GM21717 (cell line): ENCODE measurements around the gene ABHD12.
"Not testable (repeated sequence)": the region's sequence is repeated elsewhere in the genome, so short reads cannot be mapped to it uniquely, and the experiment has no call there.

ENCODE experiments used
- ATAC-seq: cut with Tn5 transposase; IDR thresholded peaks from one replicate; pipeline ENCODE4 v1.9.1; 2021; ENCODE audit warnings: mild to moderate bottlenecking, moderate library complexity; ENCODE audit not compliant: unreplicated experiment

ABHD12 gene

DNA sequence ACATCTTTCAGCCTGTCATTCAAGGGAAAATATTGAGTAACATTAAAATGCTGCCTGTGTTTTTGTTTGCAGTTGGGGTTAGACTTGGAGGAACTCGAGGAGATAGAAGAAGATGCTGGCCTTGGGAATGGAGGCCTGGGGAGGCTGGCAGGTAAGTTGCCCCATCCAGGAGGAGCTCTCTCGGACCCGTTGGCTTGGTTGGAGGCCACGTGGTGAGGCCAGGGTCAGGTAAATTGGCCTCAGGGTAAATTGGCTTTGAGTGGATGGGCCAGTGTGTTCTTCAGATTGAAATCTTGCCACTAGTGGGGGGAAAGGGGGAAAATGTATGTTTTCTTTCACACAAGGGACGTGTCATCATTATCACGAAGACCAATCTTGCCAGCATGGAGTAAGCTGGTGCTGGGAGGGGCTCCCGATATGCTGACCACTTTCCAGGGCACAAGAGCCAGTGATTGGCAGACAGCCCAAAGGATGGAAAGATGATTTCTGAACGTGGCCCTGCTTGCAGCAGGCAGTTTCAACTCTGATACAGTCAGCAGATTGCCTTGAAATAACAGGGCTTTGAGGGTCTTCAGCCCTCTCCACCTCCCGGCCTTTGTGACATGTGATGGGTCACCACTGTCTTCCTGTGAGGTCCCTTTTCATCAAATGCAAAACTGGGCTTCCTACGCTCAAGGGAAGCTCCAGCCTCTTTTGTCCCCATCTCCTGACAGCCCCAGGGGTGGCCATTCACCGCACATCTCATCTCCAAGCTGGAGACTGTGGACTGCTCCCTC, 121.4 kb downstream of the ABHD12 start:
- no peak for ATAC-seq

DNA sequence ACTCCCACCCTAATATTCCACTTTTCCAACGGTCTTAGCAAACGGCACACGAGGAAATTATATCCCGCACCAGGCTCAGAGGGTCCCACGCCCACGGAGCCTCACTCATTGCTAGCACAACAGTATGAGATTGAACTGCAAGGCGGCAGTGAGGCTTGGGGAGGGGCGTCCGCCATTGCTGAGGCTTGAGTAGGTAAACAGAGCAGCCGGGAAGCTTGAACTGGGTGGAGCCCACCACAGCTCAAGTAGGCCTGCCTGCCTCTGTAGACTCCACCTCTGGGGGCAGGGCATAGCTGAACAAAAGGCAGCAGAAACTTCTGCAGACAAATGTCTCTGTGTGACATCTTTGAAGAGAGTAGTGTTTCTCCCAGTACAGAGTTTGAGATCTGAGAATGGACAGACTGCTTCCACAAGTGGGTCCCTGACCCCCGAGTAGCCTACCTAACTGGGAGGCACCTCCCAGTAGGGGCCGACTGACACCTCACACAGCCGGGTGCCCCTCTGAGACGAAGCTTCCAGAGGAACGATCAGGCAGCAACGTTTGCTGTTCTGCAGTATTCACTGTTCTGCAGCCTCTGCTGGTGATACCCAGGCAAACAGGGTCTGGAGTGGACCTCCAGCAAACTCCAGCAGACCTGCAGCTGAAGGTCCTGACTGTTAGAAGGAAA, 129.7 kb downstream of the ABHD12 start:
- ATAC-seq, result not testable (repeated sequence)

DNA sequence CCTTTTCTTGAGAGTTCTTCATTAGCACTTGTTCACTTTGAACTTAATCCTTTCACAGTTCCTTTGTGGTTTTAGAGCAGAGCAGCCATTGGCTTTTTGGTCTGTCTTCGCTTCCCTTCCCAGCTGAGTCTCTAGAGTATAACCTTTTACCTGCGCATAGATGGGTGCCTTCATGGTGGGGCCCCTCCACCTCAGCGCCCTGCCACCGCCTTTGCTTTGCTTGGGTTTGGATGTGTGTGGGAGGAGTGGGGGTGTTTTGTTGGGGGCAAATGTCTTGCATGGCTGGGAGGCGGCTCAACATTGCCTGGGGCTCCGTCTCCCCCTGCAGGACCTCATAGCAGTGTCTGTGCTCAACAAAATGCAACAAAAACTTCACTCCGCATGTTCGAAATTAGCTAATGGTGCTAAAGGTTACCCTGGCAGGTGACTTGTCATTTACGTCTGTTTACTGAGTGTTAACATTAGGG, 130.8 kb downstream of the ABHD12 start:
- ATAC-seq, result no peak

DNA sequence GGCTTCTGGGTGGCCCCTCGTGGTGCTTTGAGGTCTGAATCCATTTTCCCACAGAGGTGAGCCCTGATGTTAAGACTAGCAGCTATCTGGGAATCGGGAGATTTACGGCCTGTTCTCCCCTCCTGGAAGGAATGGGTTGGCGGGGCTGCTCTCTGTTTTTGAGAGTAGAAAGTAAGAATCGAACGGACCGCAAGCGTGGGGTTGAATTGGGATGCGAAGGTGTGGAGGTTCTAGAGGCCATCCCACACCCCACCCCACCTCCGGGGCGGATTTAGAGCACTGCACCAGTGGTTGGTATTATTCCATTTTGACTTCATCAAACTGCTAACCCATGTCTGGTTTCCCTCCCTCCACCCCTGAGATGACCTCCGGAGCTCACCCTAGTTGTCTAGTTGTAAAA, 131.3 kb downstream of the ABHD12 start:
- no peak for ATAC-seq

DNA sequence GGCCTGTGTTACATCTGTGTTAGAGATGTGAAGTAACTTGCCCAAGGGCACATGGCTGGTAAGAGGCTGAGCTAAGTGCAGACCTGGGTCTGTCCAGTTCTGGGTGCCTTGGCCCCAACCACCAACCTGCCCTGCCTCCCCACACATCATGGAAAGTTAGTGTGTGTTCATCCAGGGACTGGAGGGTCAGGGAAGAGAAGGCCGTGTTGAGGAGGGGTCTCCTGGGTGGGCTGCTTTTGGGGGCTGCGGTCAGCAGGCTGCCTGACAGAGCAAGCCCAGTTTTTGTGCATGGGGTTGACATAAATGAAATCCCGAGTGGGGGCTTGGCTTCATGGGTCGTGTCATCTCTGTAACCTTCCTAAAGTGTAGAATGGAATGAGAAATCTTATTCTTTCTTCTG, 131.8 kb downstream of the ABHD12 start:
- no peak for ATAC-seq

DNA sequence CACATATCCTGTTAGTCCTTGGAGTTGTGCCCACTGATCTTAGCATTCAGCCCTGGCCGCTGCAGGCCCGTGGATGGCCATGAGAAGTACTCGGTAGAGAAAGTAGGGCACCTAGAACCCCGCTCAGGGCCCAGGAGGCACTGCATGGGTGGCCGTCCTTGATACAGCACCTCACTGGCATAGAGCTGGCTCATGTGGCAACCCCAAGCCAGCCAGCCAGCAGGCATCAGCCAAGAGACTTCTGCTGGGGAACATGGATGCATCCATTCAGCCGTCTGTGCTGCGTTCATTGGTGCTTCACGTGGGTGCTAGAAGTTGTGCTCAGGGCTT, 132.2 kb downstream of the ABHD12 start:
- ATAC-seq, result no peak

DNA sequence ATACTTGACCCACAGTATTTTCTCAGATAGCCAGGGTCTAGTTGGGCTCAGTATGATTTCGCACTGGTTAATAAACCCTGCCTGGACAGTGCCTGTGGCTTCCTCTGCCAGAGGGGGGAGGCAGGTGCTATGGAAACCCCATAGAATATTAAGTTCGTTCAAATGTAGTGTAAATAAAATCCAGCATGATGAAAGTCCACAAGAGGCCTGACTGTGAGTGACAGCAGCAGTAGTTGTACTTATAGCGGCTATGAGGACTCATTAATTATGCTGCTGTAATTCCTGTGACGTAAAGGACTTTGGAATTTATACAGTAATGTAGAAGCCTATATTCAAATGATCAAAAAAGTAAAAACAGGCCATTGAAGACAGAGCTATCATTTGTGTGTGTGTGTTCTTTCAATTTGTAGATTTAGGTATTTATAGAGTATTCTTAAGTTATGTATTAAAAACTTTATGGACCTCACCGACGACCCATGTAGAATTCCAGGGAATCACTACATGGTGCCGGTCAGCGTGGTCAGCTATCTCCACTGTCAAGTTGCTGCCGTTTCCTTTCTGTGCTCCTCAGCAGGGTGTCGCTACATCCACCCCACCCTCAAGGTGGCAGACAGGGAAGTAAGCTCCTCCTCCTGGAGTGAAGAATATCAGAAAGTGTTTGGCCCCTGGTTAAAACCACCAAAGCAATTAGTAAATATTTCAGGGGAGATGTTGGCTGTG, 132.7 kb downstream of the ABHD12 start:
- no peak for ATAC-seq

DNA sequence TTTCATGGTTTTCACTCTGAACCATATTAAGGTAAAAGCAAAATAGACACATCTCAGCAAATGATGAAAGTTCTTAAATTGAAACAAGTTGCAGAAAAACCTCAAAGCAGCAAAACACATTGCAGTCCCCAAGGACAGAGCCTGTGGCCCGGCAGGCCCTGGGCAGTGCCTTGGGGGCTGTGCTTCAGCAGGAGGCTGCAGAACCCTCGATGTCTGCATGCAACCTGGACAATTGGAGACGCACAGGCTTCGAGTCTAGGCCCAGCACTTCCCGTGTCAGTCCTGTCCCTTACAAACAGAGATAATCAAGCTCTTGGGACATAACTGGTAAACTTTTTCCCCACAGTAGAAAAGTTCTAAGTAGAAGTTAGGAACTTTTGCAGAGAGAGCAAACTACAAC, 133.5 kb downstream of the ABHD12 start:
- no peak for ATAC-seq

DNA sequence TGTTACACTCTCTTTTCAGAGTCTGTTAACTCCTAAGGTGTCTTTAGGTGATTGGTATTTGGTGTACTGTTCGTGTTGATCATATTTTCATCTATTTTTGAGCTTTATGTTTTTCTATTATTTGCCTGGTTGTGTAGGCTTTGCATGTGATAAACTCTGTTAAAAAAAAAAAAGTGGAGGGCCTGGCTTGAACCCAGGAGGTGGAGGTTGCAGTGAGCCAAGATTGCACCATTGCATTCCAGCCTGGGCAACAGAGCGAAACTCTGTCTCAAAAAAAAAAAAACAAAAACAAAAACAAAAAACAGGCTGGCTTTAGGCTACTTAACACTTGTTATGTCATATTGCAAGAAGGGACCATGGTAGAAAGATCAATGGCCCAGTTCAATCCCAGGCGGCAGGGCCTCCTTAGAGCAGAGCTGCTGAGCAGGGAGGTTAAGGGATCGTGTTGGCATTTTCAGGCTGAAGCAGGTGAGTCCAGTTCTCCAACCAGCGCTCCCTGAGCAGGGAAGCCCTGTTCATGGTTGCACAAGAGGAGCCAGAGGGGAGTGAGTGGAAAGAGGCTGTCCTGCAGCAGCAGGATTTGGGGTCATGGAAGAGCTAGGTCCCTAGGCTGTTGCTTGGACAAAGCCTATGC, 134.3 kb downstream of the ABHD12 start:
- ATAC-seq, result no peak

DNA sequence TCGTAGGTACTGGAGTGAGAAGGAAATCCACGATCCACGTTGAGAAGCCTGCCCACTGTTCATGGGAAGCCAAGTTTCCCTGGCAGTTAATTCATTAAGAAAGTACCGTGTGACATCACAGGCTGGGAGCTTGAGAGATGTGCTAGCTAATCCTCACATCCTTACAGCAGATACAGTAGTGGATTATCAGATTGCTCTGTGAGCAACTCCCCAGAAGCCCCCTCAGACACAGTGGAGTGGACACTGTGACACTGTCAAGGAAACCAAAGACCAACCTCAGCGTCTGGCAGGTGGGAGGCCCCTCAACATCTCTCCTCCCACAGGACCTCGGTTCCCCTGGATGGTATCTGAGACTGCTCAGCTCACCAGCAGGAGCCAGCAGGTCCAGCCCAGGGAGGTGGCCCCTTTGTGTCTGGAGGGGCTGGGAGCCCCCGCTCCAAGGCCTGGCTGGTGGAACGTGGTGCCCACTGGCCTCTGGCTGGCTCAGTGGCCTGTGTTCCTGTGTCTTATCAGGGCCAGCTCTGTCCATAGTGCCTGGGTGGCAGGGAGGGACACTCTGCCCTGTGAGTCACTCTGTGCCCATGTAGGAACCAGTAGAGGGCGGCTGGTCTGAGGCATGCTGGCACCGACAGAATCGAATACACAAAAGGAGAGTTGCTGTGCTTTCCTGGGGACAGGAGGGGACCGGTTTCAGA, 135.5 kb downstream of the ABHD12 start:
- ATAC-seq, result no peak

DNA sequence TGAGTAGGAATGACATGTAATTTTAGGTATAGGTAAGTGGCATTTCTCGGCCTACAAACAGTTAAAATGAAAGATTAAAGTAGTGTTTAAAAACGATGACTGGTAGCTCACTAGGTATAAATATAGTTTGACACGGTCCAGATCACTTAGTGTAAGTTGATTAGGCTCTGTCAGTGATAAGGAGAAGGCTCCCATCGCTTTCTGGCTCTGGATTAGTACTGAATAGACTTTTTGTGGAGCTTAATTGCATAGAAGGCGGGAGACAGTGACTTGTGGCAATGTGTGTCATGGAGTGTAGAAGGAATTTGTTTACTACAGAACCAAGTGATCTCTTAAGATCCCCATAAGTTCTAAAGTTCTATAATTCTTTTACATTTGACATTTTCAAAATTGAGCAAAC, 136.1 kb downstream of the ABHD12 start:
- no peak for ATAC-seq

DNA sequence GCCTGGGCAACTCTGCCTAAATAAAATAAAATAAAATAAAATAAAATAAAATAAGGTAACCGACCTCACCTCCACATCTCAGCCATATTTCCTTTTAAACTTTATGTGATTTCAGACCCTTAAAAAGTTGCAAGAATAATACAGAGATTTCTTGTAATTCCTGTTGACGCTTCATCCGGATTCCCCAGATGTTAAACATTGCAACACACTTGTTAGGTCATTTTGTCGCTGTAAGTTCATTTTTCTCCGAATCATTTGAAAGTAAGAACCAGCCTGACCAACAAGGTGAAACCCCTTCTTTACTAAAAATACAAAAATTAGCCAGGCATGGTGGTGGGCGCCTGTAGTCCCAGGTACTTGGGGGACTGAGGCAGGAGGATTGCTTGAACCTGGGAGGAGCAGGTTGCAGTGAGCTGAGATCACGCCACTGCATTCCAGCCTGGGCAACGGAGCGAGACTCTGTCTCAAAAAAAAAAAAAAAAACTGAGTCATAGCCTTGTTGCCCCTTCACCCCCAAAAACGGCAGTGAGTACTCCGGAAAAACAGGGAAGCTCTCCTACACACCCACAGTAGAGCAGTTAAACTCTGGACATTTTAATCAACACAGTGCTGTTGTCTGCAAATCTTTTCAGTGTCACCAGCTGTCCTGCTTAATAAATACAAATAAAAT, 136.9 kb downstream of the ABHD12 start:
- ATAC-seq, result no peak

DNA sequence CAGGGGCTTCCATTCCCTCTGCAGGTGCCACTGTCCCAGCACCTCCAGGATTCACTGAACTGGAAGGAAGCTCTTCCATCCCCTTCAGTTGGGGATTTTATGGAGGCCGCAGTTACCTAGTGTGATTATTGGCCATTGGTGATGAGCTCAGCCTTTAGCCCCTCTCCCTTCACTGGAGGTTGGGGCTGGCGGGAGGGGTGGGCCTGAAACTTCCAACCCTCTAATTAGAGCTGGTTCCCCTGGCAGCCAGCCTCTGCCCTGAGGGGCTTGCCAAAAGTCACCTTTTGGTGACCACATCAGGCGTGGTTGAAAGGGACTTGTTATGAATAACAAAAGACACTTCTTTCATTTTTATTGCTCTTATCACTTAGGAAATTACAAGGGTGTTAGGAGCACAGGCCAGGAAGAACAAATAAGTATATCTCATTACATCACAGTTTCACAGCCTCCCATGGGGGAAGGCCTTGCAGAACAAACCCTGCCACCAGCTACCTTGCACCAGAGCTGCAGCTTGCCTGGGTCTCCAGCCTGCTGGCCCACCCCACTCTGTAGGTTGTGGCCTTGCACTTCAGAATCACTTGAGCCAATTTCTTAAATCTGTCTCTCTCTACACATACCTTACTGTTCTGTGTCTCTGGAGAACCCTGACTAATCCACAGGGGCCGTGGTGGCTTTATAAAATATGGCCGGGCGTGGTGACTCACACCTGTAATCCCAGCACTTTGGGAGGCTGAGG, 137.8 kb downstream of the ABHD12 start:
- ATAC-seq, result no peak

DNA sequence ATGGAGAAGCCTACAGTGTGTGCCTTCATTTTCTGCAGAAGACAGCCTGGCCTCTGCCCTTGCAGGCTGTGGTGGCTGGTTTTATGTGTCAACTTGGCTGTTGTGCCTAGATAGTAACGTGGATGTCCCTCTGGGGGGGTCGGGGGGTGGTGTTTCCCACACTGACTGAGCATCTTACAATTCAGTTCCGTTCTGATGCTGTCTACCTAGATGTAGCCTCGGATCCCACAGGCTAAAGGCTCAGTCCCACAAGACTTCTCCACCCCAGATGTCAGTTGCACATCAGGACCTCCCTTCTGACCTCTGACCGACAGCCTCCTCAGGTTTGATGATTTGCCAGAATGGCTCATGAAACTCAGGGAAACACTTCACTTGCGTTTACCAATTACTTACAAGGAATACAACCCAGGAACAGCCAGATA, 138.4 kb downstream of the ABHD12 start:
- ATAC-seq, result no peak

DNA sequence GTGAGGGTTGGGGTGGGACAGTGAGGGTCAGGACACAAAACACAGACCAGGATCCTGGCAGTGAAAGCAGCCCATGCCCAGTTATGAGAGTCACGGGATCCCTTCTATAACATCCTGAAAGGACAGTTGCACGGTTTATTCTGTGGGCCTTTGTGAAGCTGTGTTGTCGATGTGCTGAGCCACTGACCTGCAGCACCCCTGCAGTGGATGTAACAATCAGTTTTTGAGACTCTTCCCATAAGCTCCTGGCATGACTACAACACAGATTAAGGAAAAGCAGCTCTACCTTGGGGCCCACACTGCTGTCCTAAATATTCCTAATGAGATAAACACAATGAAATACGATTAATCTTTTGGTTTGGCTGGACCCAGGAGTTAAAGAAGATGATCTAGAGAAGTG, 139.1 kb downstream of the ABHD12 start:
- ATAC-seq, result no peak

DNA sequence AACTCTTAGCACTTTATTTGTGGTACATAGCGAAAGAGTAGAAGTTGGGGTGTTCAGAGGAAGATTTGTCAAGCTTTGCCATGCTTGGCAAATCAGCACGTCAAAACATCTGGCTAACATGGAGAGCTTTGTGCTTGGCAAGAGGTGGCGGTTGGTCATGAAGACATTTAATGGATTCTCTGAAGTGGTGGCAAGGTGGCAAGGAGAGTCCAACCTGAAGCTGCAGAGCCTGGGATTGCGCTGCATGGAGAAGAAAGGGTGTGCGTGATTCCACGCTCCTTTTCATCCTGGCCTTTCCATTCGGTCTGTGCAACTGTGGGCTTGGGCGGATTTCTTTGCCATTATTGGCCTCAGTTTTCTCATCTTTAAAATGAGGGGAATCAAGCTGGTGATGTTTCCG, 139.6 kb downstream of the ABHD12 start:
- ATAC-seq, result no peak

DNA sequence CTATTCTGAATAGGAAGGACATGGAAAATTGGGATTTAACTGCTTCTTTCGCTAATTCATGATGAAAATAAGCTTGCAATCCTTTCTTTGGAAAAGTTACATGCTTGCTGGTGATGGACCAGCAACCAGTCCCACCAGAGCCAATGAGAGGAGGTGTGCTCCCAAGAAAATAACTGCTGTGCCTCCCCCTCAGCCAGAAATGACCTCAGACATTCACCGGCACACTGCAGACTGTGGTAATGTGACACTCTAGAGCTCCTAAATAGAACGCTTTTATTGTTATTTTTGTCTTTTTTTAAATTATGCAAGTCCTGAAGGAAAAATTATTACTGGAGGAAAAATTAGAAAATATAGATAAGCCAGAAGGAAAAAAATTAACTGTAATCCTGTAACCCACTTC, 140.1 kb downstream of the ABHD12 start:
- no peak for ATAC-seq
